Measurements from ENCODE around the gene DRAXIN. TPM values are rescaled to one million over a fixed set of nuclear protein-coding genes. Genes with fewer than 3 reads are reported as not detected.

Gene DRAXIN
- polyA plus RNA-seq, 1 experiment = 0.04 TPM

- no peak overlapping the region for H3K27ac ChIP-seq (ENCODE audit: low read depth, low read length)
- ChIA-PET CTCF (interaction anchor here (1.5 kb wide), 1 partner anchor 16 kb away, joined by 3 read pairs; no protein-coding TSS in a partner anchor), POLR2A (no interaction called here)
- peaks cover 21% of the 10 kb centered on the region for H3K27me3 ChIP-seq (ENCODE audit: control insufficient read depth, insufficient read depth, low read length)
- H3K9me3 ChIP-seq (ENCODE audit: control insufficient read depth, insufficient read depth, low read length) = no peaks in the 10 kb centered on the region
- TF ChIP-seq CTCF (IDR thresholded peaks at IDR 0.05; ENCODE audit: low read depth, low read length) = no peak
- H3K4me3 ChIP-seq (ENCODE audit: low read depth, low read length) = no peak overlapping the region
- no peak for DNase-seq (ENCODE audit: low read depth, low spot score)
Observed at GRCh38 chr1:11769274-11769673, 77.8 kb downstream of the DRAXIN start.

- TF ChIP-seq CTCF (IDR thresholded peaks at IDR 0.05; ENCODE audit: low read depth, low read length) = no peak
- CTCF ChIA-PET = interaction anchor here (1.5 kb wide), 1 partner anchor 15 kb away, joined by 3 read pairs; no protein-coding TSS in a partner anchor
- H3K9me3 ChIP-seq (ENCODE audit: control insufficient read depth, insufficient read depth, low read length) = no peaks in the 10 kb centered on the region
- peaks cover 21% of the 10 kb centered on the region for H3K27me3 ChIP-seq (ENCODE audit: control insufficient read depth, insufficient read depth, low read length)
- DNase-seq (ENCODE audit: low read depth, low spot score) = no peak
- H3K27ac ChIP-seq (ENCODE audit: low read depth, low read length) = no peak overlapping the region
- POLR2A ChIA-PET = no interaction called here
- no peak overlapping the region for H3K4me3 ChIP-seq (ENCODE audit: low read depth, low read length)
Observed at GRCh38 chr1:11770011-11770410, 78.5 kb downstream of the DRAXIN start.

- CTCF ChIA-PET = interaction anchor here (2.0 kb wide), 1 partner anchor 14 kb away, joined by 10 read pairs; no protein-coding TSS in a partner anchor
- no peak for DNase-seq (ENCODE audit: low read depth, low spot score)
- POLR2A ChIA-PET = no interaction called here
- Histone ChIP-seq H3K9me3 (ENCODE audit: control insufficient read depth, insufficient read depth, low read length) (no peaks in the 10 kb centered on the region), H3K27me3 (ENCODE audit: control insufficient read depth, insufficient read depth, low read length) (peaks cover 11% of the 10 kb centered on the region), H3K4me3 (ENCODE audit: low read depth, low read length) (no peak overlapping the region), H3K27ac (ENCODE audit: low read depth, low read length) (no peak overlapping the region)
- no peak for TF ChIP-seq CTCF (IDR thresholded peaks at IDR 0.05; ENCODE audit: low read depth, low read length)
Observed at GRCh38 chr1:11771481-11772043, 80.1 kb downstream of the DRAXIN start.

- H3K4me3 ChIP-seq (ENCODE audit: low read depth, low read length) = no peak overlapping the region
- no peaks in the 10 kb centered on the region for H3K9me3 ChIP-seq (ENCODE audit: control insufficient read depth, insufficient read depth, low read length)
- no peak for DNase-seq (ENCODE audit: low read depth, low spot score)
- H3K27ac ChIP-seq (ENCODE audit: low read depth, low read length) = no peak overlapping the region
- CTCF ChIA-PET = interaction anchor here (2.0 kb wide), 1 partner anchor 13 kb away, joined by 10 read pairs; no protein-coding TSS in a partner anchor
- peaks cover 11% of the 10 kb centered on the region for H3K27me3 ChIP-seq (ENCODE audit: control insufficient read depth, insufficient read depth, low read length)
- no peak for TF ChIP-seq CTCF (IDR thresholded peaks at IDR 0.05; ENCODE audit: low read depth, low read length)
- POLR2A ChIA-PET = no interaction called here
Observed at GRCh38 chr1:11772458-11772857, 80.9 kb downstream of the DRAXIN start.

- CTCF ChIA-PET = interaction anchor here (1.3 kb wide), 1 partner anchor 125 kb away, joined by 3 read pairs; no protein-coding TSS in a partner anchor
- no peak for TF ChIP-seq CTCF (IDR thresholded peaks at IDR 0.05; ENCODE audit: low read depth, low read length)
Observed at GRCh38 chr1:11774753-11775152, 83.2 kb downstream of the DRAXIN start.

More at GRCh38 chr1:11774753-11775152, 83.2 kb downstream of the DRAXIN start:
- Histone ChIP-seq H3K27me3 (ENCODE audit: control insufficient read depth, insufficient read depth, low read length) (peaks cover 2% of the 10 kb centered on the region), H3K4me3 (ENCODE audit: low read depth, low read length) (no peak overlapping the region), H3K9me3 (ENCODE audit: control insufficient read depth, insufficient read depth, low read length) (peaks cover 2% of the 10 kb centered on the region; the same call in 1 of the 2 replicates), H3K27ac (ENCODE audit: low read depth, low read length) (no peak overlapping the region)
- POLR2A ChIA-PET = no interaction called here
- DNase-seq (ENCODE audit: low read depth, low spot score) = no peak
